HL-60/S4 (cell line): Measurements from ENCODE around the gene EPM2AIP1.
"Not testable (repeated sequence)": the region's sequence is repeated elsewhere in the genome, so short reads cannot be mapped to it uniquely, and the experiment has no call there.

Experiments
- in situ Hi-C: fragments of 300-500 bp; cut with MboI; formaldehyde crosslinking; loops from 2 replicates; pipeline ENCODE4 v1.14.3; 2022; ENCODE audit warnings: low sequenced_read_pairs

Gene EPM2AIP1

DNA sequence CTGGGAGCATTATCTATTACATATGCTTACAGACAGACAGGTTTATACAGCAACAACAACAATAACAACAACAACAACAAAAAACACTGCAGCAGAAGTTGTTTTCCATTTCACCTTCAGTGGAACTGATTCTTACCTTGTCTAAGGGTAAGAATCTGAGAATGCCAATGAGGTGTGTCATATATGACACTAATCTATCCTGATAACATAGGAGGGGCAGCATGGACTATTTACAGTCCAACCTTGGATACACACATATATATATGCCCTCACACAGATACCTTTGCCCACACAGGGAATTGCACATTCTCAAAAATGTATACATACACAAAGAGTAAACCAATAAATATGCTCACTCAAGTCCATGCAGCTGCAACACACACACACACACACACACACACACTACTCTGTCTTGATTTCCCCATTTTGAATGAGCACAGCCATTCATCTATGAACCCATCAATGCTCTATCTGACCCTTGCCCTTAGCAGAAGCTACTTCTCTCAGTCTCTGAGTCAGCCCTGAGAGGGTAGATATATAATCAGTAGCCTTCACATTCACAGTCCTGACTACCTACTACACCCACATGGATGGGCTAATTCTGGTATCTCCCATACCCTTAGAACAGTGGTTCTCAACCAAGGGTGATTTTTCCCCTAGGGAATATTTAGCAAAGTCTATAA lies 38.3 kb downstream of the EPM2AIP1 start:
- in situ Hi-C loops = no loop called here

DNA sequence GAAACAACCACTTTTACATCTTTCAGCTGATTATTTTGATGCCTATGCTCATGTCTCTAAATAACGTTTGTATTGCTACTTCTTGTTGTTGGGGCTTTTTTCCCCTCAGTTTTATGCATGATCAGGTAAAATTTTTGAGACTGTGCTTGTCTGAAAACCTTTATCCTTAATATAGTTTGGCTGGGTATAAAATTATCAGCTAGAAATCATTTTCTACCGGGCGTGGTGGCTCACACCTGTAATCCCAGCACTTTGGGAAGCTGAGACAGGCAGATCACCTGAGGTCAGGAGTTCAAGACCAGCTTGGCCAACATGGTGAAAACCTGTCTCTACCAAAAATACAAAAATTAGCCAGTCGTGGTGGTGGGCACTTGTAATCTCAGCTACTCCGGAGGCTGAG lies 45.1 kb downstream of the EPM2AIP1 start:
- in situ Hi-C loops = not testable (repeated sequence)

DNA sequence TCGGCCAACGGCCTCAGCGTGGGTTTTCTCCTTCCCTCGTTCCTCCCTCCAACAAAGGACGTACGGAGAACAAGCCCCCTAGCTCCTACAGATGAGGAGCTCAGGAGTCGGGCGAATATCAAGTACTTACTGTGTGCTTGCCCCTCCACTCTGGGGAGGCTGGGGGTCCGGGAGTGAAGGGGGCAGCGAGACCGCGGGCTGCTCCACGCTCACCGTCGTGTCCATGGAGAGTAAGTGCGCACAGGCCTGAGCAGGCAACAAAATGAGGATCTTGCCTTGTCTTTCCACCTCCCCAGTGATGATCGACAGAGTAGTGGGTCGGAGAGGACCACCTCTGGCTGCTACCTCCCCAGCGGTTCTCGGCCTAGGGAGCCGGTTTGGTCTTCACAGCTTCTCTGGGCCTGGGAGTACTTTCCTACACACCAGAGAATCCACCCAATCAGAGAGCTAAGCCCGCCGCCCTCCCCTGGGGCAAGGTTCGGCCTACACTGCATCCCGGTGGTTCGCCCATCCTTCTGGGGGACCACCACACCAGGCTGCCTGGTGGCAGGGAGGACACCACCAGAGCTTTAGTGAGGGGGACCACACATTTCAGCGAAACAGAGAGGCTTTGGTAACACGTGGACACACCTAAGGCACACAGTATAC lies 47.5 kb downstream of the EPM2AIP1 start:
- in situ Hi-C loops = no loop called here

DNA sequence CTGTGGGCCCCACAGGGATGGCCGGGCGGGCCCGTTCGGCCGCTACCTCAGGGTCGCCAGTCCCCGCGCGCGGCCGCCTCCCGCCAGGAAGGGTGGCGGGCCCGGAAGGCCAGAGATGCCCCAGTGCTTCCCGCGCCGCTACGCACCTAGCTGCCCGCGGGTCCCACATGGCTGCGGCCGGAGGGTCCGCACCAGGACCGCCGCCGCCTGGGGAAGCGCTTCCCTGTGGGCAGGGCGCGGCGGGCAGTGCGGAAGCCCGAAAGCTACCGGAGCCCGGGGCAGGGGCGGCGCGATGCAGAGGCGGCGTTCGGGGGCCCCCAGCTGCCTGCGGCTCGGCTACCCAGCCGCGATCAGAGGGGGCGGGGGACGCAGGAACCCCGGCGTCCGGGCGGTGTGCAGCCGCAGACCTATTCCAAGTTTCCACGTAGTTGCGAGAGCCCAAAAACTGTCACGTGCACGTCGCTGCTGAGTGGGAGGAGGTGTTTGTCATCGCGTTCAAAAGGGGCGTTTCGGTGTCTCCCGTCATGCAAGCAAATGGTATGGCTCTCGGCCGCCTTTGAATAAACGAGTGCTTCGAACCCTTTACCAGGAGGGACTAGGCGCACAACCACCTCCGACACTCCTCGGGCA lies 48.2 kb downstream of the EPM2AIP1 start, which contains the start of gene TRANK1:
TRANK1 (minus strand) TSS at position 414 of the 630 bp plus-strand sequence; CDS start at position 169, 245 bp downstream.
- in situ Hi-C loops = no loop called here

DNA sequence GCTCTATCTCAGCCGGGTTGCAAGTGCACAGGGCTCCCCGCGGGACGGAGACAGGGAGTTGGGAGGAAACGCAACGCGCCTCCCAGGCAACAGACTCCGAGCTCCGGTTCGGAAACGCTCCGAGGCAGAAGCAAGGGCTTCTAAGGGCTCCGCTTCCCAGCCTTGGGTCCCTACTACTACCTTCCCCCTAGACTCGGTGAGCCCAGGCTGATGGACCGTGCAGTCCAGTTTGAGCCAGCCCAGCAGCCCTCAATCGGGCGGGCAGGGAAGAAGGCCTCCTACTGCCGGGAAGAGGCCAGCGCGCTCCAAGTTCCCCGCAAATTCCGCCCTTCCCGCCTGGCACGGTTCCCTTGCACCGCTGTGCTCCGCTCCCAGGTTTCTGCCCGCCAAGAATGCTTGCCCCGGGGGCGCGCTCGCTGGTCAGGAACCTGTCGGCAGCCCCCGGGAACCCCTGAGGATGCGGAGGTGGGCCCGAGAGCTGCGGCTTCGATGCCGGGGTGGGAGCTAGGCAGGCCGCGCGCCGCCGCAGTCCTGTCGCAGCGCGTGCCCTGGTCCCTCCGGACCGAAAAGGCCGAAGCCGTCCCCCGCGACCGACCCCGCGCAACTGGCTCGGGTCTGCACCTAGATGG lies 48.8 kb downstream of the EPM2AIP1 start:
- in situ Hi-C loops = no loop called here

DNA sequence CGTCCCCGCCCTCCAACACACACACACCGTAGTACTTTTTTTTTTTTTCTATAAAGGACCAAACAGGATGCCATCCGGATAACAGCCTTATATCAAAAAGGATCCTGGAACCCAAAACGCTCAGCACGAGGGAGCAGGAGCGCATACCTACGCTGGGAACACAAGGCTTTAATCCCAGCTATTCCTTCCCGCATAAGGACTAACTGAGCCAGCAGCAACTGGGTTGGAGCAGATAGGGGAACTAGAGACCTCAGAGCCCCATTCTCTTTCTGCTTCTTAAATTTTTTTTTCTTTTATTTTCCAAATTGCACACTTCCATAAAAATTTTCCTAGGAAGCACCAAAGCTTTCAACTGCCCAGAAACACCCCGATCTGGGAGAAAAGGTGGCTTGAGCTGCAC lies 49.3 kb downstream of the EPM2AIP1 start:
- in situ Hi-C loops = no loop called here

DNA sequence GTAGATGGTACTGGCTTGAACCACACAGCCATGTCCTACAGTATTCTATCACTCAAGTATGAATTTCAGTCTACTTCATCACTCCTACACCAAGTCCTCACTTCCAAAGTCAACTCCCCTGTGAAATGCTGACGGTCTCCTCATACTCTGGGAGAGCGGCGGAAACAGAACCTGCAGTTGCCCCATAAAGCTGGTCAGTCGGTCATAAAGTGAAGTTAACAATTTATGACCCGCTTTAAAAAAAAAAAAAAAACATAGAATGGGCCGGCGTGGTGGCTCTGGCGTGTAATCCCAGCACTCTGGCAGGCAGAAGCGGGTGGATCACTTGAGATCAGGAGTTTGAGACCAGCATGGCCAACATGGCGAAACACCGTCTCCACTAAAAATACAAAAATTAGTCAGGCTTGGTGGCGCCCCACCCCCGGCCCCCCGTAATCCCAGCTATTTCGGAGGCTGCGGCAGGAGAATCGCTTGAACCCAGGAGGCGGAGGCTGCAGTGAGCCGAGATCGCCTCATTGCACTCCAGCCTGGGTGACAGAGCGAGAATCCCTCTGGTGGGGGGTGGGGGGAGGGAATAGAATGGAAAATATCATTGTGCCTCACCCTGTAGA lies 50.2 kb downstream of the EPM2AIP1 start:
- in situ Hi-C loops = no loop called here

DNA sequence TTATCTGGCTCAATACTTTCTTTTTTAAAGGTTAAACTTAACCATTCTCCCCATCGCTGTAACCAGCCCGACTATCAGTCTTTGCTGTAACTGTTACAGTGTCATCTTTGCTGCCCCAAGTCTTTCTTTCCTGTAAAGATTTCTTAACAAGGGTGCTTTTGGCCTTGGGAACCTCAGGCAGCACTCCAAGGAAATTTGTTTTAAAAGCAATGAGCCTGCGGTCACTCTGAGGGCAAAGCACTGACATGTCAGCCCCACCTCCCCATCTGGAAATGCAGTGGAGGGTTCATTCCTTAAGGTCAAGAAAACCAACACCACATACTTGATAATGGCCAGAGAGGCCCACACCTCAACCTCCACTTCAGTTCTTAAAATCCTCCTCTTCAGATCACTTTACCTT lies 51.3 kb downstream of the EPM2AIP1 start:
- in situ Hi-C loops = no loop called here

DNA sequence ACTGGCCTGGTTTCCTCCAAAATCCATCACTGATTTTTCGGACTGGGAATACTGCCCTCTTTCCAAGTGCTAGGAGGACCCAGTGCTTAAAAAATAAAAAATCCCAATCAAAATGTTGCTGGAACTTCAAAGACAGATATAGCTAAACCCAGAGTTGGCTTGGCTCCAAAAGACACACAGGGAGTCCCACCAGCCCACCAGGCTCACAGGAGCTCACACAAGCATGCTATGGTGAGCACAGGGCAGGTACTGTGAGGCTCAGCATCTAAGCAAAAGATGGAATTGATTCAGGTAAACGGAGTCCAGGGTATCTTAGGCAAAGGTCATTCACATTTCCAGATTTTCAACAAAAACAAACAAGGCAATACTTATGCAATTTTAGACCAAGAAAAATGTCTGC lies 51.8 kb downstream of the EPM2AIP1 start:
- in situ Hi-C loops = no loop called here

DNA sequence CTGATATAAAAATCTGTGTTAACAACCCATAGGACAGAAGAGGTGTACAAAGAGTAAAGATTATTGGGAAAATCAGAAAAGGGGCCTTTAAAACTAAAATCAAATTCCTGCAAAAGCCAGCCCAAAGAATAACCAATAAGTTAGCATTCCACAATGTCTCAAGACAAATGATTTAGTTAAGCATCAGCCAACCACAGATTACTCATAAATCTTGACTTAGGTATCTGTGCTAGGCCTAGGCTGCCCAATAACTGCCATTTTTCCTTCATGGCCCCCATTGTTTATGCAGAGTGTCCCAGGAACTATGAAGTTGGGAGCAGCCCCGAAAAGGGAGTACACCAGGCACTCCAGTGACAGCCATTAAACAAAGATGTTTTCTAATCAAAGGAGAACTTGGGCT lies 55.4 kb downstream of the EPM2AIP1 start:
- in situ Hi-C loops = no loop called here
